Peyer's patch (tissue), 4 donors: Measurements from ENCODE around the gene KCNQ5.

ENCODE experiments used
- POLR2A ChIP-seq, 2 donors: fragments of 450-650 bp; IDR thresholded peaks; one replicate each; pipeline ENCODE4 v1.5.1; 2017; ENCODE audit warnings: antibody characterized with exemption in 2 of 2, mild to moderate bottlenecking in 2 of 2, moderate library complexity in 2 of 2
- TF ChIP-seq, protein P1 (sequence below), 6 experiments: fragments of 450-650 bp in 4 of 6; fragments of 200-600 bp in 2 of 6; sonication (generic) in 1 of 6; IDR thresholded peaks; one replicate each; pipeline ENCODE4 v1.5.1; 2017 to 2019; ENCODE audit warnings: antibody characterized with exemption in 6 of 6, mild to moderate bottlenecking in 3 of 6, moderate library complexity in 1 of 6

DNA sequence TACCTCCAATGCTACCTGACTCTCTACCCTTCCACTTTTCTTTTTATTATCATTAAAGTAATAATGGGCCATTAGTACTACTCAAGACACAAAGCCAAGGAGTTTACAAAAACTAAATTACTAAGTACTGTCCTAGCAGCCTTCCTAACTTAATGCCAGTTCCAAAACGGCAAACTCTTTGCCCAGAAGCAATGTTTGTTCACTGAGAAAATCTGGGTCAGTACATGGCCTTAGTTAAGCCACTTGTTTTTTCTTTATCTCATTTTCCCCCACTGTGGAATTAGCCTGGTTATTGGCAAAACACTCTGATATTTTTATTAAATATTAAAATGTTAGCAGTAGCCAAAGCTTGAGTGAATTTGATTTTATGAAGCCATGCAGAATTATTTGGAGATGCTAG lies 242.4 kb downstream of the KCNQ5 start:
- TF ChIP-seq, protein P1, sequence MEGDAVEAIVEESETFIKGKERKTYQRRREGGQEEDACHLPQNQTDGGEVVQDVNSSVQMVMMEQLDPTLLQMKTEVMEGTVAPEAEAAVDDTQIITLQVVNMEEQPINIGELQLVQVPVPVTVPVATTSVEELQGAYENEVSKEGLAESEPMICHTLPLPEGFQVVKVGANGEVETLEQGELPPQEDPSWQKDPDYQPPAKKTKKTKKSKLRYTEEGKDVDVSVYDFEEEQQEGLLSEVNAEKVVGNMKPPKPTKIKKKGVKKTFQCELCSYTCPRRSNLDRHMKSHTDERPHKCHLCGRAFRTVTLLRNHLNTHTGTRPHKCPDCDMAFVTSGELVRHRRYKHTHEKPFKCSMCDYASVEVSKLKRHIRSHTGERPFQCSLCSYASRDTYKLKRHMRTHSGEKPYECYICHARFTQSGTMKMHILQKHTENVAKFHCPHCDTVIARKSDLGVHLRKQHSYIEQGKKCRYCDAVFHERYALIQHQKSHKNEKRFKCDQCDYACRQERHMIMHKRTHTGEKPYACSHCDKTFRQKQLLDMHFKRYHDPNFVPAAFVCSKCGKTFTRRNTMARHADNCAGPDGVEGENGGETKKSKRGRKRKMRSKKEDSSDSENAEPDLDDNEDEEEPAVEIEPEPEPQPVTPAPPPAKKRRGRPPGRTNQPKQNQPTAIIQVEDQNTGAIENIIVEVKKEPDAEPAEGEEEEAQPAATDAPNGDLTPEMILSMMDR (IDR thresholded peaks at IDR 0.05), result no peak
- no peak for TF ChIP-seq POLR2A (IDR thresholded peaks at IDR 0.05)
